ENCODE measurements around the gene ECT2L. TPM values are rescaled to one million over a fixed set of nuclear protein-coding genes. Genes with fewer than 3 reads are reported as not detected.

Gene ECT2L
- total and polyA plus RNA-seq, 2 of the 4 experiments (the other 2 are of a cell fraction): not detected

- no peak overlapping the region for H2BK20ac ChIP-seq (ENCODE audit: low read depth, low read length)
- H4K5ac ChIP-seq (ENCODE audit: low read depth, low read length): no peak overlapping the region
- H3K9me1 ChIP-seq (ENCODE audit: insufficient read depth, low read length): no peaks in the 10 kb centered on the region
- TF ChIP-seq MAZ (IDR thresholded peaks at IDR 0.05; ENCODE audit: borderline replicate concordance, low read depth, low read length): no peak
- no peak for TF ChIP-seq ELK1 (IDR thresholded peaks at IDR 0.05; ENCODE audit: borderline replicate concordance, low read depth, low read length)
- no peak for TF ChIP-seq POLR2A (IDR thresholded peaks at IDR 0.05; ENCODE audit: low read depth, low read length)
- no peak for TF ChIP-seq CTCF (conservative IDR thresholded peaks at IDR 0.05; ENCODE audit: low read depth, low read length)
- TF ChIP-seq, protein P1, sequence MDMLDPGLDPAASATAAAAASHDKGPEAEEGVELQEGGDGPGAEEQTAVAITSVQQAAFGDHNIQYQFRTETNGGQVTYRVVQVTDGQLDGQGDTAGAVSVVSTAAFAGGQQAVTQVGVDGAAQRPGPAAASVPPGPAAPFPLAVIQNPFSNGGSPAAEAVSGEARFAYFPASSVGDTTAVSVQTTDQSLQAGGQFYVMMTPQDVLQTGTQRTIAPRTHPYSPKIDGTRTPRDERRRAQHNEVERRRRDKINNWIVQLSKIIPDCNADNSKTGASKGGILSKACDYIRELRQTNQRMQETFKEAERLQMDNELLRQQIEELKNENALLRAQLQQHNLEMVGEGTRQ (IDR thresholded peaks at IDR 0.05; ENCODE audit: low read depth, low read length): no peak
- TF ChIP-seq MAFK (IDR thresholded peaks at IDR 0.05; ENCODE audit: low read depth, low read length): no peak
- TF ChIP-seq CHD1 (IDR thresholded peaks at IDR 0.05; ENCODE audit: low read depth, low read length): no peak
- TF ChIP-seq NFE2L2 (IDR thresholded peaks at IDR 0.05; ENCODE audit: low read depth, low read length): no peak
- no peak for TF ChIP-seq CEBPB (IDR thresholded peaks at IDR 0.05; ENCODE audit: low read depth, low read length)
- TF ChIP-seq RCOR1 (IDR thresholded peaks at IDR 0.05; ENCODE audit: insufficient replicate concordance, low read length): no peak
- no peak for TF ChIP-seq FOS (IDR thresholded peaks at IDR 0.05; ENCODE audit: low read depth, low read length)
- no peak for TF ChIP-seq SMC3 (IDR thresholded peaks at IDR 0.05; ENCODE audit: low read depth, low read length)
- no peak for TF ChIP-seq BHLHE40 (IDR thresholded peaks at IDR 0.05; ENCODE audit: low read depth, low read length)
- H3K4me1 ChIP-seq (ENCODE audit: control insufficient read depth, insufficient read depth, low read length): no peaks in the 10 kb centered on the region
- H2AK9ac ChIP-seq (replicated peaks; ENCODE audit: low read depth, low read length, poor library complexity): no peak overlapping the region
- no peak overlapping the region for H3K14ac ChIP-seq (replicated peaks; ENCODE audit: low read depth, low read length)
- no TSS peak for BruUV-seq (replicated peaks)
- no peak for ATAC-seq (ENCODE audit: low read depth)
- no peak for DNase-seq
- H4K91ac ChIP-seq (ENCODE audit: insufficient read depth, low read depth, low read length): no peak overlapping the region
- H3K56ac ChIP-seq (ENCODE audit: extremely low read depth, insufficient read depth, low read length): no peak overlapping the region
- ChIA-PET CTCF (no interaction called here), POLR2A (ENCODE audit: unreplicated experiment) (no interaction called here)
- no peak overlapping the region for H3K4me2 ChIP-seq (ENCODE audit: low read depth, low read length)
- in situ Hi-C loops (cut with MboI; ENCODE audit: low sequenced_read_pairs): no loop called here
- H4K8ac ChIP-seq (ENCODE audit: low read depth in 2 of 2, low read length in 2 of 2): no peak overlapping the region
- dilution Hi-C loops (cut with HindIII; ENCODE audit: low sequenced_read_pairs, unreplicated experiment): no loop called here
- no peaks in the 10 kb centered on the region for H4K20me1 ChIP-seq (ENCODE audit: insufficient read depth, low read length)
- no peak overlapping the region for H2AK5ac ChIP-seq (ENCODE audit: low read depth, low read length)
- H2BK15ac ChIP-seq (ENCODE audit: low read depth, low read length): no peak overlapping the region
- no peak overlapping the region for H2BK120ac ChIP-seq (ENCODE audit: low read depth, low read length)
- H3K4ac ChIP-seq (ENCODE audit: low read depth, low read length): no peak overlapping the region
- H3K27ac ChIP-seq (ENCODE audit: insufficient read depth, low read length): no peak overlapping the region
- no peak overlapping the region for H3K23ac ChIP-seq (ENCODE audit: low read depth, low read length)
- no peak overlapping the region for H3K18ac ChIP-seq (ENCODE audit: low read depth, low read length)
- H3K79me1 ChIP-seq (ENCODE audit: low read depth in 1 of 2, low read length in 2 of 2): peaks cover 8 to 11% of the 10 kb centered on the region in 2 experiments; a peak in 2 of 4 replicates
- intact Hi-C loops (cut with micrococcal nuclease): no loop called here
- no peak overlapping the region for H3K4me3 ChIP-seq (ENCODE audit: insufficient read depth, low read depth, low read length)
- no peaks in the 10 kb centered on the region for H3K36me3 ChIP-seq (ENCODE audit: control insufficient read depth, insufficient read depth, low read length)
- 55% methylated on average over 2 of the region's 6 CpGs; no CpG with 5 or more reads in 1 of the 2 experiments for WGBS, 2 experiments (ENCODE audit: extremely low coverage in 2 of 2, insufficient read length in 1 of 2)
- no peaks in the 10 kb centered on the region for H3K27me3 ChIP-seq (ENCODE audit: control insufficient read depth, insufficient read depth, low read length)
- H2BK5ac ChIP-seq (ENCODE audit: low read depth, low read length, poor library complexity, severe bottlenecking): no peak overlapping the region
- H2AFZ ChIP-seq (replicated peaks; ENCODE audit: low read length, poor library complexity): no peak overlapping the region
- no peak overlapping the region for H3K9ac ChIP-seq (ENCODE audit: low read depth, low read length)
- H3K9me3 ChIP-seq (ENCODE audit: control insufficient read depth, insufficient read depth, low read length): no peaks in the 10 kb centered on the region
Measured at GRCh38 chr6:138778331-138778730, 17.6 kb upstream of the ECT2L start.
